SW 1271 (cell line): ENCODE results near the gene CSRP1.
"Not testable (repeated sequence)": the region's sequence is repeated elsewhere in the genome, so short reads cannot be mapped to it uniquely, and the experiment has no call there.

Experiments
- DNase-seq, 2 experiments: peaks; one replicate each; lab custom pipeline; 2025; lab: John Stamatoyannopoulos, UW

The CSRP1 gene

GRCh38 chr1:201537891-201538611, 31.1 kb upstream of the CSRP1 start:
- DNase-seq, result no peak

- no peak for DNase-seq
Measured at GRCh38 chr1:201537467-201537866, 30.5 kb upstream of the CSRP1 start.

GRCh38 chr1:201537028-201537427, 30.1 kb upstream of the CSRP1 start:
- DNase-seq, result no peak

DNA sequence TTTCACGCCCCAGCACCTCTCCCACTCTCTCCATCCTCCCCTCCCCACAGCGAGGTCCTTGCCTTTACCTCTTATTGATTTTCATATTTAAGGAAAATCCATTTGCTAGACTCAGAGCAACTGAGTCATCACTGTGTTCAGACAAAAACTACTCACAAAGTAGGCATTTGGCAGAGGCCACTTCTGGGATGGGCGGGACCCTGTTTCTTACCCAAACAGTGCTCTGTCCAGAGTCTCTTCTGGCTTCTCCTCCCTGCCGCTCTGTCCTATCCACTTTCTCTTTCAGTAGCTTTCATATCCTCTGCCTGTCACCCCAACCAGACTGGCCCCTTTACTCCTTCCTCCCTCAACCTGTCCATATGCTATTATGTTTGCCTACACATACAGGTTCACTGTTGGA, 29.6 kb upstream of the CSRP1 start:
- DNase-seq, result no peak

DNA sequence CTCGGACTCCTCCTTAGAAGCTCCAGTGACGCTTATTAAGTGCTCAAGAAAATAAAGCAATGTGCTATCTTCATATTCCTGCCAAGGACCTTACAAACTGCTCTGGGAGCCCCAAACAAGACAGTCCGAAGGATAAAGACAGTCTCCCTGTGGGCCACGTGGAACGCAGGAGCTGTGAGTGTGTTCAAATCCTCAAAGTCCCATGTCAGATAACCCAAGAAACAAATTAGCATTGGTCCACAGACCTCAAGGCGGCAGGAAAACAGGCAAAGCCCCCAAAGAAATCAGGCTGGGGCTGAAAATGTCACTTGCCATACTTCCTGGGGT, 29.0 kb upstream of the CSRP1 start:
- no peak for DNase-seq

DNA sequence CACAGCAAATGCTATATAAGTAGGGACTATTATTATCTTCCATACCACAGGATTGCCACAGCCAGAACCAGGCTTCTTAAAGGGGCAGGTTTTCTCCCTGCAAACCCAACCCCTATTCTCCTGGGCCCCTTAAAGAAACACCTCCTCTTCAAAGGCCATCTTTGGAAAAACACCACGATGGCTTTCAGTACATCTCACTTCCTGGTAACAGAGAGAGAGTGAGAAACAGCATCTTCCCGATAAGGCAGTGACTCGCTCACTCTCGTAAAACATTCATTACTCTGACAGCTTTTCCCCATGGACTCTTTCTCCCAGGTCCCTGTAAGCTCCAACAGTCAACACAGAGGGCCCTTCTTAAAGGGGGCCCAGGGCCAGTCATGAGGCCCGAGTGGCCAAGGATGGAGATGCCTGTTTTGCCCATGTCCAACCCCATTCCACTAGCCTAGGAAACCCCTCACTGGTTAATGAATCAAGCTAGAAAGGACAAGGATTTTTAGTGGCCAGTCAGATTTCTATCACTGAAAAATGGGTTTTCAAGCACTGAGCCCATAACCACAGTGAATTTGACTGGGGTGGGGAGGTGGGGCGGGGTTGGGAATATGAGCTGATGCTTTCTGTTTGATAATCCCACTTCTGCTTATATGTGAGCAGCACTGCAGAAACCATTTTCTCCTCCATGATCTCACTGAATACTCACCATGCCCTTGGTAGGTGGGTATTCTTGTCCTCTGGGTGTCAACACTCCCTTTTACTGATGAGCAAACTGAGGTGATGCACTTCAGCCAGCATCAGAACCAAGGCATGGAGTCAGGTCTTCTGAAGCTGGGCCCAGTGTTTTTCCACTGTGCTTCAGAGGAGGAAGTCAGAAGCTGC, 28.4 kb upstream of the CSRP1 start:
- DNase-seq, result peak in 1 of 2 experiments; percentile 19

DNA sequence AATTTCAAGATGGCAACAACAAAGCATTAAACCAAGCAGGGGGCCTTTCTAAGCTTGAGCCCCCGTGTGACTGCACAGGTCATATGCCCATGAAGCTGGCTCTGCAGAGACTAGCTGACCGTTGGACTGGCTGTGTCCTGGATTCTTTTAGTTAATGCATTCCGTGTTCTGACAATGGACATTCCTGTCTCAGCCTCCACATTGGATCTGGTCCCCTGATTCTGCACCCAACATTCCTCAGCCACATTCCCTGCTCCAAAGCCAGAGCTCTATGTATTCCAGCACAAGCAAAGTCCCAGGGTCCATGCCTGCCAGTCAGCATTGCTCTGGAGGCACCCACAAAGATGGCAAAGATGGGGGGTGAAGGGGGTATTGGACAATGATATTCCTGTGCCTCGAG, 26.9 kb upstream of the CSRP1 start:
- DNase-seq, result no peak

- no peak for DNase-seq
Measured at GRCh38 chr1:201531551-201532425, 24.9 kb upstream of the CSRP1 start.

DNA sequence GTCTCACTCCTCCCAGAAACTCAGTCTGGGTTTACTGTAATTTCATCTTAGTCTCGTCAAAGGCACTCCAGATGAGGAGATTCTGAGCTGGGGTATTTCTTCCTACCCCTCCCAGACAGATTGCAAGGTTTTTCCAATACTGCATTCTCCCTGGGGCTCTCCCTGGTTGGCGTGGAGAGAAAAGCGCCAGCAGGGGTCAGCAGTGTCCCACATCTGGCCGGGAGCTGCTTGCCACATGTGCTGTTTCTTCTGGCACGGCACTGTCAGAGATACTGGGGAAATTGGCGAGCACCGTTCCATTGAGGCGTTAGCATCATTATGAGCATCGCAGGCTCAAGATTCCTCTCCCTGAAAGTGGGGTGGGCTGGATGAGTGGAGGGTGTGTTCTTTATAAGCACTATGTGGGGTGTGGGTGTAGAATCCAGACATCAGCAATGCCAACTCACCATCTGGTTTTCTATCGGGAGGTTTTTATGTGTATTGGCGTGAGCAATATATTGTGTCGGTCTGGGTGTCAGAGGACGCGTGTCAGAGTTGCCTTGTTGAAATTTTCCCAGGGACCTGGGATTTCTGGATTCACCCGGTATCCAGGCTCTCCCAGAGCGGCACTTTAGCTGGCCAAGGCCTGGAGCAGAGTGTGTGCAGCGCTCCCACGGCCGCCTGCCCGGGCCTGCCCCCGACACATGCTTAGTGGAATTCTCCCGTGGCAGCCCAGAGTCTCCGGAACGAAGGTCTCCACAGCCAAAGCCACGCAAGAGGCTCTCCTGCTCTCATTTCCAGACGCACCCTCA, 24.0 kb upstream of the CSRP1 start:
- peak in 1 of 2 experiments; percentile 17 for DNase-seq

- no peak for DNase-seq
Measured at GRCh38 chr1:201528631-201529252, 21.8 kb upstream of the CSRP1 start.

DNA sequence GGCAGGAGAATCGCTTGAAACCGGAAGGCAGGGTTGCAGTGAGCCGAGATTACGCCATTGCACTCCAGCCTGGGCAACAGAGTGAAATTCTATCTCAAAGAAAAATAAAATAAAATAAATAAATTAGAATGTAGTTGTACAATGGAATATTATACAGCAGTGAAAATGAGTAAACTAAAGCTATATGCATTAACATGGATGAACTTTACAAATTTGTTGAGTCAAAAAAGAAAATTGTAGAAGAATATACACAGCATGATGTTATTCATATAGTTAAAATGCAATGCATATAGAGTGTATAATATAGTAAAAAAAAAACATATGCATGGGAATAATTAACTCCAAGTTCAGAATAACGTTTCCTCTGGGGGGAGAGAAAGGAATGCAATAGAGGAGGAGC, 21.0 kb upstream of the CSRP1 start:
- no peak for DNase-seq

DNA sequence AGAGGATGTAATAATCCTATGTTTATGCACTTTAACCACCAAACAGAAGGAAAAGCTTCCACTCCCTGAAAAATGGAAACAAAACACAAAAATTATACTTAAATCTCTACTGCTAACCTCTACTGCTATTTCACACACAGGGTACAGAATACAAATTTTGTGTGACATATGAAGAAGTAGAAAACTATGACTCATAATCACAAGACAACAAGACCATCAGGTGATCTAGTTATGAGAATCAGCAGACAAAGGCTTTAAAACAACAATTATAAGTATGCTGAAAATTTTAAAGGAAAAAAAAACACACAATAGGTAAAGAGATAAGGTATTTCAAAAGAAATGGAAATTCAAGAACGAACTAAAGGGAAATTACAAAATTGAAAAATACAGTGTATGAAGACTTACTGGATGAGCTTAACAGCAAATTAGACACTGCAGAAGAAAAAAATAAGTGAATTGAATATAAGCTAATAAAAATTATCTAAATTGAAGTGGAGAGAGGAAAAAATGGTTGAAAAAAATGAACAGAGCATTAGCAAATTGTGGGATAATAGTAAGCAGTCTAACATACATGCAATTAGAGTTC, 18.4 kb upstream of the CSRP1 start:
- DNase-seq, result no peak

- DNase-seq, result not testable (repeated sequence)
Measured at GRCh38 chr1:201520046-201520575, 13.2 kb upstream of the CSRP1 start.

GRCh38 chr1:201518071-201518470, 11.1 kb upstream of the CSRP1 start:
- DNase-seq, result no peak

GRCh38 chr1:201517631-201518030, 10.7 kb upstream of the CSRP1 start:
- no peak for DNase-seq

GRCh38 chr1:201516511-201517127, 9.7 kb upstream of the CSRP1 start:
- DNase-seq, result no peak

GRCh38 chr1:201515895-201516294, 9.0 kb upstream of the CSRP1 start:
- DNase-seq, result no peak

- no peak for DNase-seq
Measured at GRCh38 chr1:201515062-201515750, 8.3 kb upstream of the CSRP1 start.

- DNase-seq, result no peak
Measured at GRCh38 chr1:201514466-201514865, 7.5 kb upstream of the CSRP1 start.
